Bone marrow (tissue), 2 donors: ENCODE measurements around the gene NR5A1.

Source experiments
- DNase-seq, 2 donors: peaks; one replicate each; lab custom pipeline; 2025; lab: John Stamatoyannopoulos, UW

The NR5A1 gene

GRCh38 chr9:124440786-124441185, 66.4 kb downstream of the NR5A1 start:
- no peak for DNase-seq

DNA sequence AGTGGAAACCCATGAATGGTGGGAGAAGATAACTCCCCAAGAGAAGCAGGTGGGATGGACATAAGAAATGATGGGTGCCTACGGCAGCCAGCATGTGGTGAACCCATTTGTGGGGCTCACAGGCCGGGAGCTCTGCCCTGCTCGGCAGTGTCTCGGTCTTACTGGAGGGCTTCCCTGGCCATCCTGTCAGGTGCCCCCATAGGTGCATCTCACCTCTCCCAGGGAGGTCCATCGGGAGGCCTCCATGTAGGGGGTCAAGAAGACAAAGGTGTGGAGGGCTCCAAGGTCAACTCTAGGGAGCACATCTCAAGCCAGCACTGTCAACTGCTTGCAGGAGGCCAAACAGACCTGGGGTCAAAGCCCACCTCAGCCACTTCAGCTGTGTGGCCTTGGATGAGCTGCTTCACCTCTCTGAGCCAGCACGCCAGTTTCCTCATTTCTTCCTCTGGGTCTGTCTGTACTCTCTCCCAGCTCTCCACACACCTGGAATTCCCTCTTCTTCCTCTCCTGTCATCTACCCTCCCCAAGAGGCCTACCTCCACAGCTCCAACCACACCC, 67.4 kb downstream of the NR5A1 start:
- no peak for DNase-seq

DNA sequence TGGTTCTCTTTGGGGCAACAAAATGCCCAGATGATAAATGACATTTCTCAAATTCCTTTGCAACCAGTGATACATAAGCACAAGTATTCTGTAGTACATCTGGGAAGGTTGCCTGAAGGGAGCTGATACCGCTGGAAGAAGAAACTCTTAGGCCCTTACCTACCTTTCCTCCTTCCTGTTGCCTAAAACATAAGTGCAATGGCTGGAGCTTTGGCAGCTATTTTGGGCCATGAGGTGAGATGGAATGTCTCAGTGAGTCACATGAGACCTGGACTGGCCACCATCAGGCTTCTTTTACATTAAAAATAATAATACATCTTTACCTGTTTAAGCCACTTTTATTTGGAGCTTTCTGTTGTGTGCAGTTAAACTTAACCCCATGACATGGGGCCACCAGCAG, 68.1 kb downstream of the NR5A1 start:
- DNase-seq = no peak

GRCh38 chr9:124438091-124438490, 69.1 kb downstream of the NR5A1 start:
- no peak for DNase-seq

DNA sequence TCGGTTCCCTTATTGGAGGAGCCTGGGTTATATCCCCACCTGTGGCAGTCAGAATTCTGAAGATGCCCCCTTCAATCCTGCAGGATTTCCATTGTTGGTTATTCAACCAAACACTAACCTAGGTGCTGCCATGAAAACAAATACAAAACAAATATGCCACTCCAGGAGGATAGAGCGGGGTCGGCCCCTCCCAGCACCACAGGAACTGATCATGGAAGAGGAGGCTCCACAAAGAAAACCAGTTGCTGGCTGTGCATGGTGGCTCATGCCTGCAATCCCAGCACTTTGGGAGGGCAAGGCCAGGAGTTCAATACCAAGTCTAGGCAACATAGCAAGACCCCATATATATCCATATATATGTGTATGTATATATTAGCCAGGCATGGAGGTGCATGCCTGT, 70.1 kb downstream of the NR5A1 start:
- no peak for DNase-seq

DNA sequence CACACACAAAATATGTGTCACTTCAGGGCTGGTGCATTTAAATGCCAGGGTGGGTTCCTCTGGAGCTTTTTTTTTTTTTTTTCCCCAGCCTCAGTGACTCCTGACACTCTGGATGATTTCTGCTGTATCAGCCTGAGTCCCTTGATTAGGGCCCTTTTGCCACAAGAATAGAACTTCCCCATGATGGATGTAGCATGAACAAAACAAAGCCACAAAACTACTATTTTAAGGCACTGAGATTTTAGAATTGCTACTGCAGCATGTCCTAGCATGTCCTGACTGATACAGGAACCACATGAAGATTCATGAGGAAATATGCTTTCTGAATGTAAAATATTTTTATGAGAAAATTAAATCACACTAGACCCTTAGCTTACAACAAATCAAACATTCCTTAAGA, 70.9 kb downstream of the NR5A1 start:
- DNase-seq = no peak
